Measurements from ENCODE around the gene HOMER1.

The HOMER1 gene

DNA sequence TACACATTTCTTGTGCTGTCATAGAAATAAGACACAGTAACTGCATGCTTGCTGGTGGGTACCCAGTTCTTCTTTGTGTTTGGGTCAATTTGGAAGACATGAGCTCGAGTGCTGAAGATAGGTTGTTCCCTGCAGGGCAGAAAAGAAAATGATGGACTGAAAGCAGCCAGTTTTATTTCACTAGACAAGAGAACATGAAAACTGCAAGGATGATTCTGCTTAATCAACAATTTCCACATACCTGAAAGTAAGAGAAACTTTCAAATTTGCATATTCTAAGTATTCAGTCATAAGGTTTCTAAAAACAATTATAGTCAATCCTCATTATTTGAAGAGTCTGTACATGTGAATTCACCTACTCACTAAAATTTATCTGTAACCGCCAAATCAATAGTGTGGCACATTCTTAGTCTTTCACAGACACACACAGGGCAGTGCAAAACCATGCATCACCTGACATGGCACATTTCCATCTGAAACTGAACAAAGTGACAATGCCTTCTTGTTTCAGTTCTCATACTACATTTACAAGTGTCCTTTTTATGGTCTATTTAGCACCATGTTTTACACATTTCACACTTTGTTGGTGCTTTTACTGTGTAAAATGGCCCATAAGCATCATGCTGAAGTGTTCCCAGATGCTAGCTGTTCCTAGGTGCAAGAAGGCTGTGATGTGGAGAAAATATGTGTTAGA lies 56.9 kb downstream of the HOMER1 start:
- Mint-ChIP-seq H3K27ac (no peak overlapping the region), H3K27me3 (peaks cover 7% of the 10 kb centered on the region), H3K36me3 (ENCODE audit: low read depth) (no peaks in the 10 kb centered on the region), H3K4me3 (no peak overlapping the region), H3K4me1 (ENCODE audit: low read depth) (no peaks in the 10 kb centered on the region), H3K9me3 (no peaks in the 10 kb centered on the region)
- intact Hi-C loops (cut with micrococcal nuclease), result no loop called here

GRCh38 chr5:79456400-79456799 lies 57.5 kb downstream of the HOMER1 start:
- H3K27me3 Mint-ChIP-seq, result peaks cover 4% of the 10 kb centered on the region
- no peaks in the 10 kb centered on the region for H3K36me3 Mint-ChIP-seq (ENCODE audit: low read depth)
- intact Hi-C loops (cut with micrococcal nuclease), result no loop called here
- no peaks in the 10 kb centered on the region for H3K4me1 Mint-ChIP-seq (ENCODE audit: low read depth)
- H3K27ac Mint-ChIP-seq, result no peak overlapping the region
- H3K9me3 Mint-ChIP-seq, result no peaks in the 10 kb centered on the region
- no peak overlapping the region for H3K4me3 Mint-ChIP-seq

DNA sequence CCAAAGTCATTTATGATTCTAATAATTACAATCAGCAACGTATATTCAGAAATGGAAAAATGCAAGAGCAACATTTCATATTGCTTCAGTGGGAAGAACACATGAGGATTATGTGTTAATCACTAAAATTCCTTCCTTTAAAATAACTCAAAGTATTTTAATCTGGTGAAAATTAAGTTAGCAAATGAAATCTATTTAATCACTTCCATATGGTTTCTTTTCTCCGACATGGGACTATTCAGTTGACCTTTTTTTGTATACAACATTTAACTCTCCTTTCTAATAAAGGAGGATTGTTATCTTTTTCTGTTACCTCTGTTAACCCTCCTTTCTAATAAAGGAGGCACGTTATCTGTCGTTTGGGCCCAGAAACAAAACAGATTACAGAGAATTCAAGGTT lies 59.9 kb downstream of the HOMER1 start:
- Mint-ChIP-seq H3K4me3 (no peak overlapping the region), H3K27ac (no peak overlapping the region), H3K4me1 (ENCODE audit: low read depth) (no peaks in the 10 kb centered on the region), H3K36me3 (ENCODE audit: low read depth) (no peaks in the 10 kb centered on the region), H3K9me3 (no peaks in the 10 kb centered on the region), H3K27me3 (peaks cover 4% of the 10 kb centered on the region)
- intact Hi-C loops (cut with micrococcal nuclease), result no loop called here

DNA sequence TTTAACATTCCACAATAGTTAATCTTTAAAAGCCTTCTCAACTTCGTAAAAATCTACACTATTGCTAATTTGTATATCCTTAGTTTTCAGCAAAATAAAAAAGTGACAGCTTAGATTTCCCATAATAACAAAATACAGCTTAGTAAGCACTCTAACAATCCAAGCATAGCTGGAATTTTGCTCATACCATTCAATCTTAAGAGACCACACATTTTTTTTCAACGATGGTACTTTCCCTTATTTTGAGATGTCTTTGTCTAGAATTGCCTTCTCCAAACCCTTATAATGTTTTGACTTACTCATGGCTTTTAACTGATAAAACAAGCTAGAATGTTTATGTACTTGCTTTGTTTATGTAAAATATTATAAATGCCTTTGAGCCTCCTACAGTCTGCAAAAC lies 65.6 kb downstream of the HOMER1 start:
- no peak overlapping the region for H3K27ac Mint-ChIP-seq

GRCh38 chr5:79436821-79437220 lies 77.1 kb downstream of the HOMER1 start:
- no peak overlapping the region for H3K4me3 Mint-ChIP-seq
- intact Hi-C loops (cut with micrococcal nuclease), result no loop called here
- H3K4me1 Mint-ChIP-seq (ENCODE audit: low read depth), result no peaks in the 10 kb centered on the region

More for the DNA sequence above, 65.6 kb downstream of the HOMER1 start:
- intact Hi-C loops (cut with micrococcal nuclease), result no loop called here
- H3K36me3 Mint-ChIP-seq (ENCODE audit: low read depth), result no peaks in the 10 kb centered on the region
- H3K27me3 Mint-ChIP-seq, result peaks cover 1% of the 10 kb centered on the region
- H3K4me1 Mint-ChIP-seq (ENCODE audit: low read depth), result no peaks in the 10 kb centered on the region
- H3K9me3 Mint-ChIP-seq, result no peaks in the 10 kb centered on the region
- H3K4me3 Mint-ChIP-seq, result no peak overlapping the region

DNA sequence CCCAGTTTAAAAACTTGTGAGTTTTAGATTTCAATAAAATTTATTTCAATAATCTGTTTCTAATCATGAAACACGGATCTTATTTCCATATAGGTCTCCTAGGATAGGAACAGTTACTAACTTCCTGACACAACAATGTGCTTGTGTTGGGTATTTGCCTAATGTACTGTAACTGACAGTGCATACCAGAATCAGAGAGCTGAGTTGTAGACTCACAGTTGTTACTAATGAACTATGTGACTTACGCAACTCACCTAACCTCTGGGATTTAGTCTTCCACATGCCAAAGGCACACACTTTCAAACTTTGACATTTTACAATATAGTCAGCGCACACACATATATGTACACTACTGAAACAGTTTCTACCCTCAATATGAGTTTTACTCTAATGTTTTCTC lies 77.7 kb downstream of the HOMER1 start:
- H3K4me3 Mint-ChIP-seq, result no peak overlapping the region

More at GRCh38 chr5:79436821-79437220, 77.1 kb downstream of the HOMER1 start:
- no peak overlapping the region for H3K27ac Mint-ChIP-seq
- no peaks in the 10 kb centered on the region for H3K36me3 Mint-ChIP-seq (ENCODE audit: low read depth)
- no peaks in the 10 kb centered on the region for H3K9me3 Mint-ChIP-seq
- H3K27me3 Mint-ChIP-seq, result no peaks in the 10 kb centered on the region

GRCh38 chr5:79430196-79430595 lies 83.7 kb downstream of the HOMER1 start:
- no peaks in the 10 kb centered on the region for H3K9me3 Mint-ChIP-seq
- no peaks in the 10 kb centered on the region for H3K36me3 Mint-ChIP-seq (ENCODE audit: low read depth)
- intact Hi-C loops (cut with micrococcal nuclease), result no loop called here
- H3K27ac Mint-ChIP-seq, result no peak overlapping the region
- H3K4me1 Mint-ChIP-seq (ENCODE audit: low read depth), result no peaks in the 10 kb centered on the region
- H3K27me3 Mint-ChIP-seq, result no peaks in the 10 kb centered on the region
- H3K4me3 Mint-ChIP-seq, result no peak overlapping the region

More for the DNA sequence above, 77.7 kb downstream of the HOMER1 start:
- Mint-ChIP-seq H3K36me3 (ENCODE audit: low read depth) (no peaks in the 10 kb centered on the region), H3K27me3 (no peaks in the 10 kb centered on the region), H3K4me1 (ENCODE audit: low read depth) (no peaks in the 10 kb centered on the region), H3K27ac (no peak overlapping the region), H3K9me3 (no peaks in the 10 kb centered on the region)
- intact Hi-C loops (cut with micrococcal nuclease), result no loop called here

DNA sequence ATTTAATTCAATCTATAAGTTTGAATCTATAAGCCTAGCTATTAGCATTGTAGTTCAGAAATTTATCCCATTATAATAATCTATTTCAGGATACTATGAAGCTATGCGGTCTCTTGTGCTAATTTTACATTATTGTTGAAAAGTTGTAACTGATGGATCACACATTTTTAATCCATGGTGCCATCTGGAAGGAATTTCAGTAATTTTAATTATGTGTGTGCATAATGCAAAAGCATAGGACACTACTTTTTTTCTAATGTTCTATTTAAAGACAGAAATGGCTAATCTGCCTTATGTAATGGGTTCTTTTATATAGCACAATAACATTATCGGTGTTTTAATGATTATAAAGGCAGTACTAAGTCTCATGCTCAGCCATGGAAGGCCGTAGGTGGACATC lies 90.6 kb downstream of the HOMER1 start:
- Mint-ChIP-seq H3K27ac (no peak overlapping the region), H3K4me1 (ENCODE audit: low read depth) (no peaks in the 10 kb centered on the region), H3K36me3 (ENCODE audit: low read depth) (no peaks in the 10 kb centered on the region), H3K4me3 (no peak overlapping the region), H3K9me3 (no peaks in the 10 kb centered on the region), H3K27me3 (no peaks in the 10 kb centered on the region)
- intact Hi-C loops (cut with micrococcal nuclease), result no loop called here

GRCh38 chr5:79420248-79420647 lies 93.7 kb downstream of the HOMER1 start:
- Mint-ChIP-seq H3K4me3 (no peak overlapping the region), H3K27ac (no peak overlapping the region), H3K9me3 (no peaks in the 10 kb centered on the region), H3K27me3 (no peaks in the 10 kb centered on the region), H3K36me3 (ENCODE audit: low read depth) (no peaks in the 10 kb centered on the region), H3K4me1 (ENCODE audit: low read depth) (no peaks in the 10 kb centered on the region)
- intact Hi-C loops (cut with micrococcal nuclease), result no loop called here

- Mint-ChIP-seq H3K9me3 (no peaks in the 10 kb centered on the region), H3K27me3 (no peaks in the 10 kb centered on the region), H3K4me3 (no peak overlapping the region), H3K36me3 (ENCODE audit: low read depth) (no peaks in the 10 kb centered on the region), H3K27ac (no peak overlapping the region), H3K4me1 (ENCODE audit: low read depth) (no peaks in the 10 kb centered on the region)
- intact Hi-C loops (cut with micrococcal nuclease), result no loop called here
Observed at GRCh38 chr5:79418276-79418675, 95.7 kb downstream of the HOMER1 start.

DNA sequence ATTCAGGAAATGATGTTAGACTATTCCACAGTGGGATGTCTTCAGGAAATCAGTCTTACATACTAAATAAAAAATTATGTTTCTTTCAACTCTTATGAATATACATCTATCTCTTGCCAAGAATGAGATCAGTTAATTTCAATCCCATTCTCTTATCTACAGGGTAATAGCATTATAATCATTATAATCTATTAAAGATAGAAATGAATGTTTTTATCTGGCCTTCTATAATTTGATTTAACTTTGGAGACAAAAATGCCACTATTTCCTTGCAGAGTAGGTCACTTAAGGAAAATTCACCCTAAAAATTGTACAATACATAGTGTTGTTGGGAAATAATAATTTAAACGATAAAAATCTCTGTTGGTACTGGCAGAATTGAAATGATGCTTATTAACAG lies 96.4 kb downstream of the HOMER1 start:
- intact Hi-C loops (cut with micrococcal nuclease), result no loop called here
- Mint-ChIP-seq H3K9me3 (no peaks in the 10 kb centered on the region), H3K4me3 (no peak overlapping the region), H3K27ac (no peak overlapping the region), H3K4me1 (ENCODE audit: low read depth) (no peaks in the 10 kb centered on the region), H3K27me3 (no peaks in the 10 kb centered on the region), H3K36me3 (ENCODE audit: low read depth) (no peaks in the 10 kb centered on the region)

GRCh38 chr5:79416499-79416898 lies 97.4 kb downstream of the HOMER1 start:
- H3K9me3 Mint-ChIP-seq, result no peaks in the 10 kb centered on the region
- no peaks in the 10 kb centered on the region for H3K36me3 Mint-ChIP-seq (ENCODE audit: low read depth)
- H3K27me3 Mint-ChIP-seq, result no peaks in the 10 kb centered on the region
- H3K4me3 Mint-ChIP-seq, result no peak overlapping the region
- no peak overlapping the region for H3K27ac Mint-ChIP-seq
- H3K4me1 Mint-ChIP-seq (ENCODE audit: low read depth), result no peaks in the 10 kb centered on the region
- intact Hi-C loops (cut with micrococcal nuclease), result no loop called here

GRCh38 chr5:79413112-79413511 lies 100.8 kb downstream of the HOMER1 start:
- intact Hi-C loops (cut with micrococcal nuclease), result no loop called here
- Mint-ChIP-seq H3K27me3 (no peaks in the 10 kb centered on the region), H3K36me3 (ENCODE audit: low read depth) (no peaks in the 10 kb centered on the region), H3K27ac (no peak overlapping the region), H3K9me3 (no peaks in the 10 kb centered on the region), H3K4me1 (ENCODE audit: low read depth) (no peaks in the 10 kb centered on the region), H3K4me3 (no peak overlapping the region)

DNA sequence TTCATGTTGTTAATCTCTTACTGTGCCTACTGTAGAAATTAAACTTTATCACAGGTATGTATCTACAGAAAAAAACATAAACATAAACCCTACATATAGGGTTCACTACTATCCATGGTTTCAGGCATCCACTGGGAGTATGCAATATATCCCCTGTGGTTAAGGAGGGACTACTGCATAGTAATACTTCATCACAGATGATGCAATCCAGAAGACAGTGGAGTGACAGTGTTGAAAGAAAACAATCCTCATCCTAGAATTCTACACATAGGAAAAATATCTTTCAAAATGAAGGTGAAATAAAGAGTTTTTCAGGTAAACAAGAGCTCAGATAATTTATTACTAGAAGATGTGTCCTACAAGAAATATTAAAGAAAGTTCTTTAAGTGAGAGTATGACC lies 105.9 kb downstream of the HOMER1 start:
- H3K27ac Mint-ChIP-seq, result no peak overlapping the region
- no peaks in the 10 kb centered on the region for H3K36me3 Mint-ChIP-seq (ENCODE audit: low read depth)
- no peaks in the 10 kb centered on the region for H3K4me1 Mint-ChIP-seq (ENCODE audit: low read depth)
- no peaks in the 10 kb centered on the region for H3K27me3 Mint-ChIP-seq
- peaks cover 15% of the 10 kb centered on the region for H3K9me3 Mint-ChIP-seq
- H3K4me3 Mint-ChIP-seq, result no peak overlapping the region
- intact Hi-C loops (cut with micrococcal nuclease), result no loop called here

GRCh38 chr5:79407591-79407990 lies 106.3 kb downstream of the HOMER1 start:
- intact Hi-C loops (cut with micrococcal nuclease), result no loop called here
- no peak overlapping the region for H3K27ac Mint-ChIP-seq
- H3K27me3 Mint-ChIP-seq, result no peaks in the 10 kb centered on the region
- H3K4me3 Mint-ChIP-seq, result no peak overlapping the region
- no peaks in the 10 kb centered on the region for H3K4me1 Mint-ChIP-seq (ENCODE audit: low read depth)
- no peaks in the 10 kb centered on the region for H3K36me3 Mint-ChIP-seq (ENCODE audit: low read depth)
- H3K9me3 Mint-ChIP-seq, result peaks cover 15% of the 10 kb centered on the region

Data from dendritic cell treated with granulocyte-macrophage colony-stimulating factor and Interleukin-4, amounts not matched to agents 40 ng/mL and 50 ng/mL, for 4 days (primary cell).